Measurements from ENCODE around the gene S100A9. TPM values are rescaled to one million over a fixed set of nuclear protein-coding genes. Genes with fewer than 3 reads are reported as not detected.
A peak's percentile ranks its signal among the peaks of the same experiment; 100 is the strongest.

S100A9 gene
- total RNA-seq, 1 experiment from 2014 or later = 126 TPM

DNA sequence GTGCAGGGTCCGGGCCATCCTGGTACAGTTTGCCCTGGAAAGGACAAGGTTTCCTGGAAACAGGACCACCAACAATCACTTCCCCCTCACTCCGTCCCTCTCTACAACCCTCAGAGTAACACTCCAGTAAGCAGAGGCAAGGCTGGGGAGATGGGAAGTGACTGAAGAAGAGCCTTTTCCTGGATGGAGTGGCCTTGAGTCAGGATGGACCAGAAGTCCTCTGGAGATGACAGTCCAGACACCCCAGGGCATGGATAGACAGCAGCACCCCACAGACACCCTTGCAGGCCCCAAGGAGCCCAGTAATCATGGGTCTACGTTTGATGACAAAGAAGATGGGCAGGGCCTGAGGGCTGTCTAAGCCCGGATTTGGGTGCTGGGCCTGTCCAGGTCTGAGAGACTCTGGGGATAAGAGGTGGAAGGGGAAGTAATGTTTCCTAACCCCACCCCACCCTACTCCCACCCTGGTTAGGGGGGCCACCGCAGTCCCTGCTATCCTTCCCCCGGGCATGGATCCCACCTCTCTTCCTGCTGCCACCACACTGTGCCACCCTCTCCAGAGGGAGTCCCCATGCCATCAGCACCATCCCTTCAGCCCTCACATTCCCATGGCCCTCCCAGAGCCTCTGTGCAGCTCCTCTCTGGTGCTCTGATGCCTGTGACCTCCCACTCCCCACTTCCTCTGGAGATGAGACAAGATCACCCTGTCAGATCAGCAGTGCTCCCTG, 40.4 kb downstream of the S100A9 start:
- peaks cover 31% of the 10 kb centered on the region for H3K27me3 Mint-ChIP-seq (ENCODE audit: insufficient read depth, unreplicated experiment)

DNA sequence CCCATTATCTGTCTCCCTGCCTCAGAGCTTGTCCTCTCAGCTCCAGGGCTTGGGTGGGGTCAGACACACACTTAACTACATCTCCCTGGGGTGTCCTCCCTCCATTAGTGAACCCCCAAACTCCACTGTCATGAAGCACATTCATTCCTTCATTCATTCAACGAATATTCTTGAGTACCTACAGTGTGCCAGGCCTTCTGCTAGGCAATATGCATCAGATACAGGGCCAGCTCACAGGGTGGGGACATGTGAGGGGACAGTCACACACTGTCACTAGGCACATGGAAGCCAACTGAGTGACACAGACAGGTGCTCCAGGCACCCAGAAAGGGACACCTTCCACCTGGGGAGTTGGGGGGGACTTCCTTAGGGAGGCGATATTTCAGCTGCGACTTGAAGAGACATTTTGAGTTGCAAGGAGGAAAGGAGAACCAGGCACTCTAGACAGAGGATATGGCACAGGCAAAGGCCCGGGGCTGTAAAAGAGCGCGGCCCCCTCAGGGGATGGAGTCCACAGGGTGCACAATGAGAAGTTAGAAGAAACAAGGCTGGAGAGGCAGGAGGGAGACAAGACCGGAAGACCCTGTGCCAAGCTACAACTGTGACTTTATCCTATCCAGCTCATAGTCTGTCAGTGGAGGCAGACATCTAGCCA, 41.9 kb downstream of the S100A9 start:
- DNase-seq (ENCODE audit: unreplicated experiment) = no peak
- BruUV-seq (replicated peaks) = no TSS peak
- intact Hi-C loops (cut with micrococcal nuclease) = no loop called here
- peaks cover 35% of the 10 kb centered on the region for H3K27me3 Mint-ChIP-seq (ENCODE audit: insufficient read depth, unreplicated experiment)
- POLR2A ChIA-PET = interaction anchor here (0.7 to 1.6 kb wide), 2 partner anchors 27 to 48 kb away, joined by 3 to 4 read pairs; no protein-coding TSS in a partner anchor
- CTCF ChIA-PET = interaction anchor here (1.1 to 9.3 kb wide), 4 partner anchors 41 to 96 kb away, joined by 3 to 92 read pairs (median 12); no protein-coding TSS in a partner anchor
- TF ChIP-seq, protein P1, sequence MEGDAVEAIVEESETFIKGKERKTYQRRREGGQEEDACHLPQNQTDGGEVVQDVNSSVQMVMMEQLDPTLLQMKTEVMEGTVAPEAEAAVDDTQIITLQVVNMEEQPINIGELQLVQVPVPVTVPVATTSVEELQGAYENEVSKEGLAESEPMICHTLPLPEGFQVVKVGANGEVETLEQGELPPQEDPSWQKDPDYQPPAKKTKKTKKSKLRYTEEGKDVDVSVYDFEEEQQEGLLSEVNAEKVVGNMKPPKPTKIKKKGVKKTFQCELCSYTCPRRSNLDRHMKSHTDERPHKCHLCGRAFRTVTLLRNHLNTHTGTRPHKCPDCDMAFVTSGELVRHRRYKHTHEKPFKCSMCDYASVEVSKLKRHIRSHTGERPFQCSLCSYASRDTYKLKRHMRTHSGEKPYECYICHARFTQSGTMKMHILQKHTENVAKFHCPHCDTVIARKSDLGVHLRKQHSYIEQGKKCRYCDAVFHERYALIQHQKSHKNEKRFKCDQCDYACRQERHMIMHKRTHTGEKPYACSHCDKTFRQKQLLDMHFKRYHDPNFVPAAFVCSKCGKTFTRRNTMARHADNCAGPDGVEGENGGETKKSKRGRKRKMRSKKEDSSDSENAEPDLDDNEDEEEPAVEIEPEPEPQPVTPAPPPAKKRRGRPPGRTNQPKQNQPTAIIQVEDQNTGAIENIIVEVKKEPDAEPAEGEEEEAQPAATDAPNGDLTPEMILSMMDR (IDR thresholded peaks at IDR 0.05; ENCODE audit: unreplicated experiment) = no peak
- no peak overlapping the region for H3K4me3 Mint-ChIP-seq (ENCODE audit: unreplicated experiment)
- H3K36me3 Mint-ChIP-seq (ENCODE audit: insufficient read depth, unreplicated experiment) = no peaks in the 10 kb centered on the region
- H3K27ac Mint-ChIP-seq (ENCODE audit: low read depth, unreplicated experiment) = no peak overlapping the region
- H3K9me3 Mint-ChIP-seq (ENCODE audit: unreplicated experiment) = no peaks in the 10 kb centered on the region
- H3K4me1 Mint-ChIP-seq (ENCODE audit: insufficient read depth, unreplicated experiment) = peaks cover 19% of the 10 kb centered on the region

More for the DNA sequence above, 40.4 kb downstream of the S100A9 start:
- no TSS peak for BruUV-seq (replicated peaks)
- Mint-ChIP-seq H3K27ac (ENCODE audit: low read depth, unreplicated experiment) (no peak overlapping the region), H3K36me3 (ENCODE audit: insufficient read depth, unreplicated experiment) (no peaks in the 10 kb centered on the region), H3K4me3 (ENCODE audit: unreplicated experiment) (no peak overlapping the region), H3K4me1 (ENCODE audit: insufficient read depth, unreplicated experiment) (peaks cover 27% of the 10 kb centered on the region), H3K9me3 (ENCODE audit: unreplicated experiment) (no peaks in the 10 kb centered on the region)
- POLR2A ChIA-PET = interaction anchor here (0.6 kb wide), 1 partner anchor 8 kb away, joined by 3 read pairs; no protein-coding TSS in a partner anchor
- TF ChIP-seq, protein P1 (IDR thresholded peaks at IDR 0.05; ENCODE audit: unreplicated experiment) = no peak
- CTCF ChIA-PET = interaction anchor here (3.2 to 9.3 kb wide), 3 partner anchors 44 to 97 kb away, joined by 15 to 92 read pairs (median 20); no protein-coding TSS in a partner anchor
- no peak for DNase-seq (ENCODE audit: unreplicated experiment)
- intact Hi-C loops (cut with micrococcal nuclease) = no loop called here

DNA sequence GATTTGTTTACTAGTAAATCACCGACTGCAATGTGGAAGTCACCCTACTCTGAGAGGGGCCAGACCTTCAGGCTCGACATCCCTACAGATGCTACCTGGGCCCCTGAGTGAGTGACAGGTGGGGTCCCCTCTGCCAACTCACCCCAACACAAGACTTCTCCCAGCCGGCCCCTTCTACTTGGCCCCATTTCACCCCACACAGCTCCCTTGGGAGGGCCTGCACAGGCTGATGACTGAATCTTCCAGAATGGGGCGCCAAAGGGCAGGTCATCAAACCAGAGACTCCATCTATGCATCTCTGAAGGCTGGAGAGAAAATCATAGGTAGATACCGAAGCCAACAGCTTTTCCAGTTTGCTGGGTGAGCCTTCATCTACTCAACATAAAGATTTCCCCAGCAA, 42.6 kb downstream of the S100A9 start:
- peak; percentile 34 for DNase-seq (ENCODE audit: unreplicated experiment)
- TF ChIP-seq, protein P1 (IDR thresholded peaks at IDR 0.05; ENCODE audit: unreplicated experiment) = no peak
- H3K4me3 Mint-ChIP-seq (ENCODE audit: unreplicated experiment) = no peak overlapping the region
- no TSS peak for BruUV-seq (replicated peaks)
- CTCF ChIA-PET = interaction anchor here (0.5 to 9.3 kb wide), 7 partner anchors 35 to 1134 kb away, joined by 3 to 92 read pairs (median 3); no protein-coding TSS in a partner anchor
- H3K4me1 Mint-ChIP-seq (ENCODE audit: insufficient read depth, unreplicated experiment) = peaks cover 11% of the 10 kb centered on the region
- no peaks in the 10 kb centered on the region for H3K36me3 Mint-ChIP-seq (ENCODE audit: insufficient read depth, unreplicated experiment)
- H3K27ac Mint-ChIP-seq (ENCODE audit: low read depth, unreplicated experiment) = no peak overlapping the region
- intact Hi-C loops (cut with micrococcal nuclease) = no loop called here
- H3K27me3 Mint-ChIP-seq (ENCODE audit: insufficient read depth, unreplicated experiment) = peaks cover 35% of the 10 kb centered on the region
- H3K9me3 Mint-ChIP-seq (ENCODE audit: unreplicated experiment) = no peaks in the 10 kb centered on the region
- POLR2A ChIA-PET = interaction anchor here (0.7 to 1.6 kb wide), 3 partner anchors 27 to 90 kb away, joined by 3 to 4 read pairs (median 3); no protein-coding TSS in a partner anchor

DNA sequence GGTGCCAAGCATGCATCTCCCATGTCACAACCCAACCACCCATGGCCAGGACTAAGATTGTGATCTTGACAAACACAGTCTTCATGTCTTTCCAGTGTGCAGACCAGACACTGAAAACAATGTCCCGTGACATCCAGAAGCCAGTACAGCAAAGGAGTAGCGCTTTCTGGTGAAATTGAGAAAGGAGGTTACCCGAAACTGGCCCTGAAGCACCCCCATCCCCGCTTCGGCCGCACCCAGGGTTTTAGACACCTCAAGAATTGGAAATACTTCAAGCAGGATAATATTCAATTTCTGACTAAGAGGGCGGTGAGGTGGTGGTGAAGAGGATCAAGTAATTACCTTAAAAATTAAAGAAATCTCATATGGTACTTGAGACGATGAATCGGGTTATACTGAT, 43.8 kb downstream of the S100A9 start:
- intact Hi-C loops (cut with micrococcal nuclease) = no loop called here
- peaks cover 42% of the 10 kb centered on the region for H3K27me3 Mint-ChIP-seq (ENCODE audit: insufficient read depth, unreplicated experiment)
- no peaks in the 10 kb centered on the region for H3K9me3 Mint-ChIP-seq (ENCODE audit: unreplicated experiment)
- H3K36me3 Mint-ChIP-seq (ENCODE audit: insufficient read depth, unreplicated experiment) = no peaks in the 10 kb centered on the region
- POLR2A ChIA-PET = interaction anchor here (1.0 kb wide), 1 partner anchor 88 kb away, joined by 3 read pairs; no protein-coding TSS in a partner anchor
- CTCF ChIA-PET = interaction anchor here (1.1 to 5.5 kb wide), 5 partner anchors 16 to 94 kb away, joined by 3 to 31 read pairs (median 20); partner anchors contain the start of gene S100A9
- no peak for DNase-seq (ENCODE audit: unreplicated experiment)
- no TSS peak for BruUV-seq (replicated peaks)
- H3K4me3 Mint-ChIP-seq (ENCODE audit: unreplicated experiment) = no peak overlapping the region
- H3K4me1 Mint-ChIP-seq (ENCODE audit: insufficient read depth, unreplicated experiment) = peaks cover 4% of the 10 kb centered on the region
- H3K27ac Mint-ChIP-seq (ENCODE audit: low read depth, unreplicated experiment) = no peak overlapping the region
- TF ChIP-seq, protein P1 (IDR thresholded peaks at IDR 0.05; ENCODE audit: unreplicated experiment) = no peak

Measured in MCF 10A (cell line).